ENCODE data around the gene PGP. TPM values are rescaled to one million over a fixed set of nuclear protein-coding genes. Genes with fewer than 3 reads are reported as not detected.

PGP gene
- total RNA-seq, 1 donor from 2014 or later: 31.5 TPM

DNA sequence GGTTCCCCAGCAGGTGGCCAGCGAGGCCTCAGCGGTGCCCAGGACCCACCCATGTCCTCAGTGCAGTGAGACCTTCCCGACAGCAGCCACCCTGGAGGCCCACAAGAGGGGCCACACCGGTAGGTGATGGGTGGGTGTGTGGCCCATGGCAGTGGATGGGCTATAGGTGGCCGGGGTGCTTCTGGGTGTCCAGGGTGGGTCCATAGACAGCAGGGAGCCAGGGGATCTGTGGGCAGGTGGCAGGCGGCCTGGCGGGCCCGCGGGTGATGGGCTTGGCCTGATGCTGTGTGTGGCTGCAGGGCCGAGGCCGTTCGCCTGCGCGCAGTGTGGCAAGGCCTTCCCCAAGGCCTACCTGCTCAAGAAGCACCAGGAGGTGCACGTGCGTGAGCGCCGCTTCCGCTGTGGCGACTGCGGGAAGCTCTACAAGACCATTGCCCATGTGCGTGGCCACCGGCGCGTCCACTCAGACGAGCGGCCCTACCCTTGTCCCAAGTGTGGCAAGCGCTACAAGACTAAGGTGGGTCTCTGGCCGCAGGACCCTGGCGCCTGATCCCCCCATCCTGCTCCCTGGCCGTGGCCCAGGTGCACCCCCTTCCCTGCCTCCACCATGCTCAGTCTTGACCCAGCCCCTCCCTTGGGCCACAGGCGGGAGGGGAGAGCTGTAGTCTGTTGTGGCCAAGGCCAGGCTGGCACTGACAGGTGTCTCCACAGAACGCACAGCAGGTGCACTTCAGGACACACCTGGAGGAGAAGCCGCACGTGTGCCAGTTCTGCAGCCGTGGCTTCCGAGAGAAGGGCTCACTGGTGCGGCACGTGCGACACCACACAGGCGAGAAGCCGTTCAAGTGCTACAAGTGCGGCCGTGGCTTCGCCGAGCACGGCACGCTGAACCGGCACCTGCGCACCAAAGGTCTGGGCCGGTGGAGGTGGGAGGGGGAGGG lies 19.5 kb upstream of the PGP start:
- Mint-ChIP-seq H3K9me3 (ENCODE audit: unreplicated experiment) (no peaks in the 10 kb centered on the region), H3K27ac (ENCODE audit: unreplicated experiment) (no peak overlapping the region), H3K4me1 (ENCODE audit: unreplicated experiment) (no peaks in the 10 kb centered on the region), H3K4me3 (ENCODE audit: unreplicated experiment) (no peak overlapping the region), H3K27me3 (ENCODE audit: unreplicated experiment) (peaks cover 9% of the 10 kb centered on the region), H3K36me3 (ENCODE audit: low read depth, unreplicated experiment) (no peaks in the 10 kb centered on the region)
- DNase-seq (ENCODE audit: low spot score): no peak
- TF ChIP-seq, protein P1, sequence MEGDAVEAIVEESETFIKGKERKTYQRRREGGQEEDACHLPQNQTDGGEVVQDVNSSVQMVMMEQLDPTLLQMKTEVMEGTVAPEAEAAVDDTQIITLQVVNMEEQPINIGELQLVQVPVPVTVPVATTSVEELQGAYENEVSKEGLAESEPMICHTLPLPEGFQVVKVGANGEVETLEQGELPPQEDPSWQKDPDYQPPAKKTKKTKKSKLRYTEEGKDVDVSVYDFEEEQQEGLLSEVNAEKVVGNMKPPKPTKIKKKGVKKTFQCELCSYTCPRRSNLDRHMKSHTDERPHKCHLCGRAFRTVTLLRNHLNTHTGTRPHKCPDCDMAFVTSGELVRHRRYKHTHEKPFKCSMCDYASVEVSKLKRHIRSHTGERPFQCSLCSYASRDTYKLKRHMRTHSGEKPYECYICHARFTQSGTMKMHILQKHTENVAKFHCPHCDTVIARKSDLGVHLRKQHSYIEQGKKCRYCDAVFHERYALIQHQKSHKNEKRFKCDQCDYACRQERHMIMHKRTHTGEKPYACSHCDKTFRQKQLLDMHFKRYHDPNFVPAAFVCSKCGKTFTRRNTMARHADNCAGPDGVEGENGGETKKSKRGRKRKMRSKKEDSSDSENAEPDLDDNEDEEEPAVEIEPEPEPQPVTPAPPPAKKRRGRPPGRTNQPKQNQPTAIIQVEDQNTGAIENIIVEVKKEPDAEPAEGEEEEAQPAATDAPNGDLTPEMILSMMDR (IDR thresholded peaks at IDR 0.05; ENCODE audit: unreplicated experiment): no peak

DNA sequence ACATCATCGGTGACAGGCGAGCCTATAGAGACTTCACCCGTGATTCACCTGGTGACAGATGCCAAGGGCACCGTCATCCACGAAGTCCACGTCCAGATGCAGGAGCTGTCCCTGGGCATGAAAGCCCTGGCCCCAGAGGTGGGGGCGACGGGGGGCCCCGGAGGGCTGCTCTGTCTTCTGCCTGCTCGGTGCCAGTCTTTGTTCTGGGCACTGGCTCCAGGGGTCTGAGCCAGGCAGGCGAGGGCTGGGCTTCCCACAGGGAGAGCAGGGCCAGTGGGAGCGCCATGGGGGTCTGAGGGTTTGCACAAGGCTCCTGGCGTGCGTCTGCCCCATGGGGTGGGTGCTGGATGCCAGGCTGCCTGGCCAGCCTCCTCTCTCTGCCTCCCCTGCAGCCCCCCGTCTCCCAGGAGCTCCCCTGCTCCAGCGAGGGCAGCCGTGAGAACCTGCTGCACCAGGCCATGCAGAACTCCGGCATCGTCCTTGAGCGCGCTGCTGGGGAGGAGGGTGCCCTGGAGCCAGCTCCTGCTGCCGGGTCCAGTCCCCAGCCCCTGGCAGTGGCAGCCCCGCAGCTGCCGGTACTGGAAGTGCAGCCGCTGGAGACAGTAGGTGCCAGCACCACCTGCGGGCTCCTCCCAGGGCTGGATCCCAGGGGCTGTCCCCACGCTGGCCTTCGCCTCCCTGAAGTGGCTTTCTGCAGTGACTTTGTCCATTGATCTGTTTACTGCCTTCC lies 18.6 kb upstream of the PGP start:
- Mint-ChIP-seq H3K9me3 (ENCODE audit: unreplicated experiment) (no peaks in the 10 kb centered on the region), H3K4me3 (ENCODE audit: unreplicated experiment) (no peak overlapping the region), H3K27me3 (ENCODE audit: unreplicated experiment) (peaks cover 8% of the 10 kb centered on the region), H3K4me1 (ENCODE audit: unreplicated experiment) (no peaks in the 10 kb centered on the region), H3K27ac (ENCODE audit: unreplicated experiment) (no peak overlapping the region), H3K36me3 (ENCODE audit: low read depth, unreplicated experiment) (no peaks in the 10 kb centered on the region)
- DNase-seq (ENCODE audit: low spot score): no peak
- TF ChIP-seq, protein P1 (IDR thresholded peaks at IDR 0.05; ENCODE audit: unreplicated experiment): no peak

DNA sequence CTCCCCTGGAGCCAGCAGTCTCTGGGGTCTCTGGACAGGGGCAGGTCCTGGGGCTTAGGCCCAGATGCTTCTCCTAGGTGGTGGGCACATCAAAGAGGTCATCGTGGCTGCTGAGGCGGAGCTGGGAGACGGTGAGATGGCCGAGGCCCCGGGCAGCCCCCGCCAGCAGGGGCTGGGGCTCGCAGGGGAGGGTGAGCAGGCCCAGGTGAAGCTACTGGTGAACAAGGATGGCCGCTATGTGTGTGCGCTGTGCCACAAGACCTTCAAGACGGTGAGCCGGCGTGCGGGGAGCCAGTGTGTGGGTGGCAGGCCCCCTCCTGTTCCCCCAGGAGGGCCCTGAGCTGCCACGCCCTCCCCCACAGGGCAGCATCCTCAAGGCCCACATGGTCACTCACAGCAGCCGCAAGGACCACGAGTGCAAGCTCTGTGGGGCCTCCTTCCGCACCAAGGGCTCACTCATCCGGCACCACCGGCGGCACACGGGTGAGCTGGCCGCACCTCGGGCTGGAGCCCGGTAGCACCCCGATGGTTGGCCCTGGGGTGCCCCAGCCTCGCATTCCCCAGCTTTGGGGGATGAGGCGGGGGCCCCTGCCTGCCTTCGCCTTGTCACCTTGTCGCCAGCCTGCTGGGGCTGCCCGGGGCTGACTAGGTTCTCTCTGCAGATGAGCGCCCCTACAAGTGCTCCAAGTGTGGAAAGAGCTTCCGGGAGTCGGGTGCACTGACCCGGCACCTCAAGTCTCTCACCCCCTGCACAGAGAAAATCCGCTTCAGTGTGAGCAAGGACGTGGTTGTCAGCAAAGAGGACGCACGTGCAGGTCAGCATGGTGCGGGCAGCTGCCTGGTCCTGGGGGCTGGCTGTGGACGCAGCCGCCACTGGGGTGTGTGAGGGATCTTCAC lies 17.7 kb upstream of the PGP start:
- DNase-seq (ENCODE audit: low spot score): no peak
- Mint-ChIP-seq H3K4me1 (ENCODE audit: unreplicated experiment) (no peaks in the 10 kb centered on the region), H3K9me3 (ENCODE audit: unreplicated experiment) (no peaks in the 10 kb centered on the region), H3K36me3 (ENCODE audit: low read depth, unreplicated experiment) (no peaks in the 10 kb centered on the region), H3K27me3 (ENCODE audit: unreplicated experiment) (peaks cover 5% of the 10 kb centered on the region), H3K27ac (ENCODE audit: unreplicated experiment) (no peak overlapping the region), H3K4me3 (ENCODE audit: unreplicated experiment) (no peak overlapping the region)
- TF ChIP-seq, protein P1 (IDR thresholded peaks at IDR 0.05; ENCODE audit: unreplicated experiment): no peak

DNA sequence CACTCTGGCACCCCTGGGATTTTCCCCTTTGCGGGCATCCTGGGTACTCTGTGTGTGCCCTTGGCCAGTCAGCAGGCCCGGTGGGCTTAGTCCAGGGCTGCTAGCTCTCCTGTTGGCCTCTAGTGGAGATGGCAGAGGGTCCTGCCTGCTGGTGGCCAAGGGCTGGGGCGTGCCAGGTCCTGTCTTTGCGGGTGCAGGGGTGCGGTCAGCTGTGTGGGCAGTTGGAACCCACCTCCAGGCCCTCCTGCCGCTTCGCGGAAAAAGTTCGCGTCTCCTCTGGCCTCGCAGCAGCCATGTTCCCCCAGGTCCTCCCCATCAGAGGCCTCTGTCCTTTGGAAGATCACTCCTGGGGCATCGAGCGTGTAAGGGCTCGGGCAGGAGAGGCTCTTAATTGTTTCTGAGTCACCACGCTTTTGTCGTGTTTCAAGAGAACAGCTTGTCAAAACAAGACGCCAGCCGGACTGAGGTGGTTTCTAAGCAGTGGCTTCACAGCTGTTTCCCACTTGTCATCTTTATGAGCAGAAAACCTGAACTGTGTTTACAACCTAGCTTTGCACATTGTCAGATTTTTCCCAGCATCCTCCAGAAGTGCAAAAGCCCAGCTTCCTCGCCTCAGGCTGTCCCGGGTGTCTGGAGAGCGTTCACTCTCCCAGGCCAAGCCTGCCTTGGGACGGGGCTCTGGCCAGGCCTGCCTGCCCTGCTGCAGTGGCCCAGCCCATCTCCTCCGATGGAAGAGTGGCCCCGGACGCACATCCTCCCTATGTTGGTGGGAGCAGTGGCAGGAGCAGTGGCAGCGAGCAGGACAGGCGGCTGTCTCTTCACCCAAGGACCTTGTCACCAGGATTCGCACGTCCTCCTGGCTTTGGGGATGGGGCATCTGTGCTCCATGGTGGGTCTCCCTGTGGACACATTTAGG lies 16.6 kb upstream of the PGP start:
- peaks cover 5% of the 10 kb centered on the region for H3K27me3 Mint-ChIP-seq (ENCODE audit: unreplicated experiment)
- H3K27ac Mint-ChIP-seq (ENCODE audit: unreplicated experiment): no peak overlapping the region
- H3K36me3 Mint-ChIP-seq (ENCODE audit: low read depth, unreplicated experiment): no peaks in the 10 kb centered on the region
- DNase-seq (ENCODE audit: low spot score): no peak
- H3K4me1 Mint-ChIP-seq (ENCODE audit: unreplicated experiment): no peaks in the 10 kb centered on the region
- H3K4me3 Mint-ChIP-seq (ENCODE audit: unreplicated experiment): no peak overlapping the region
- H3K9me3 Mint-ChIP-seq (ENCODE audit: unreplicated experiment): no peaks in the 10 kb centered on the region
- TF ChIP-seq, protein P1 (IDR thresholded peaks at IDR 0.05; ENCODE audit: unreplicated experiment): no peak

Data from endothelial cell (in vitro differentiated cells).